GM13977 (cell line): ENCODE measurements around the gene IL18BP.

Source experiments
- DNase-seq: peaks from one replicate; pipeline ENCODE4 v3.0.0; 2012; ENCODE audit warnings: low spot score
- in situ Hi-C: fragments of 300-500 bp; cut with MboI; formaldehyde crosslinking; loops from one replicate; pipeline ENCODE4 v1.12.0; 2022; ENCODE audit warnings: low sequenced_read_pairs, low pct_unique_long_range_greater_than_20kb, mixed read lengths, inconsistent platforms; ENCODE audit not compliant: unreplicated experiment
- TF ChIP-seq, protein P1 (sequence below): IDR thresholded peaks from 2 replicates; pipeline ENCODE4 v1.5.1; 2012; ENCODE audit warnings: mild to moderate bottlenecking, control low read depth; ENCODE audit not compliant: insufficient read depth; ENCODE audit errors: extremely low read depth, missing control alignments

IL18BP gene

GRCh38 chr11:72048766-72049460 is 50.2 kb downstream of the IL18BP start:
- in situ Hi-C loops = no loop called here
- TF ChIP-seq, protein P1, sequence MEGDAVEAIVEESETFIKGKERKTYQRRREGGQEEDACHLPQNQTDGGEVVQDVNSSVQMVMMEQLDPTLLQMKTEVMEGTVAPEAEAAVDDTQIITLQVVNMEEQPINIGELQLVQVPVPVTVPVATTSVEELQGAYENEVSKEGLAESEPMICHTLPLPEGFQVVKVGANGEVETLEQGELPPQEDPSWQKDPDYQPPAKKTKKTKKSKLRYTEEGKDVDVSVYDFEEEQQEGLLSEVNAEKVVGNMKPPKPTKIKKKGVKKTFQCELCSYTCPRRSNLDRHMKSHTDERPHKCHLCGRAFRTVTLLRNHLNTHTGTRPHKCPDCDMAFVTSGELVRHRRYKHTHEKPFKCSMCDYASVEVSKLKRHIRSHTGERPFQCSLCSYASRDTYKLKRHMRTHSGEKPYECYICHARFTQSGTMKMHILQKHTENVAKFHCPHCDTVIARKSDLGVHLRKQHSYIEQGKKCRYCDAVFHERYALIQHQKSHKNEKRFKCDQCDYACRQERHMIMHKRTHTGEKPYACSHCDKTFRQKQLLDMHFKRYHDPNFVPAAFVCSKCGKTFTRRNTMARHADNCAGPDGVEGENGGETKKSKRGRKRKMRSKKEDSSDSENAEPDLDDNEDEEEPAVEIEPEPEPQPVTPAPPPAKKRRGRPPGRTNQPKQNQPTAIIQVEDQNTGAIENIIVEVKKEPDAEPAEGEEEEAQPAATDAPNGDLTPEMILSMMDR = no peak

More at GRCh38 chr11:72048766-72049460, 50.2 kb downstream of the IL18BP start:
- no peak for DNase-seq
